HG02884 (cell line): ENCODE data around the gene TMEM242.
A peak's percentile ranks its signal among the peaks of the same experiment; 100 is the strongest.
"Not testable (repeated sequence)": the region's sequence is repeated elsewhere in the genome, so short reads cannot be mapped to it uniquely, and the experiment has no call there.

Experiments
- ATAC-seq: cut with Tn5 transposase; IDR thresholded peaks from one replicate; pipeline ENCODE4 v1.9.1; 2021; ENCODE audit warnings: mild to moderate bottlenecking, moderate library complexity; ENCODE audit not compliant: unreplicated experiment

The TMEM242 gene

GRCh38 chr6:157325069-157325805, 1.9 kb upstream of the TMEM242 start:
- ATAC-seq: no peak

- peak; percentile 6 for ATAC-seq
Observed at GRCh38 chr6:157323966-157324300, 614 bp upstream of the TMEM242 start.

GRCh38 chr6:157322792-157323254, 496 bp downstream of the TMEM242 start:
- ATAC-seq: no peak

- ATAC-seq: no peak
Observed at GRCh38 chr6:157316871-157317814, 6.2 kb downstream of the TMEM242 start.

- ATAC-seq: peak; percentile 78
Observed at GRCh38 chr6:157314705-157315321, 8.5 kb downstream of the TMEM242 start.

GRCh38 chr6:157313531-157314467, 9.5 kb downstream of the TMEM242 start:
- no peak for ATAC-seq

- ATAC-seq: no peak
Observed at GRCh38 chr6:157312757-157313156, 10.6 kb downstream of the TMEM242 start.

- ATAC-seq: not testable (repeated sequence)
Observed at GRCh38 chr6:157310693-157311092, 12.6 kb downstream of the TMEM242 start.

- ATAC-seq: no peak
Observed at GRCh38 chr6:157307661-157308060, 15.7 kb downstream of the TMEM242 start.

GRCh38 chr6:157305670-157306653, 17.4 kb downstream of the TMEM242 start:
- ATAC-seq: no peak

GRCh38 chr6:157304899-157305663, 18.2 kb downstream of the TMEM242 start:
- no peak for ATAC-seq

- ATAC-seq: no peak
Observed at GRCh38 chr6:157302736-157303135, 20.6 kb downstream of the TMEM242 start.

GRCh38 chr6:157300436-157300835, 22.9 kb downstream of the TMEM242 start:
- ATAC-seq: no peak

- ATAC-seq: no peak
Observed at GRCh38 chr6:157300006-157300405, 23.3 kb downstream of the TMEM242 start.

GRCh38 chr6:157298216-157298724, 25.0 kb downstream of the TMEM242 start:
- no peak for ATAC-seq

- no peak for ATAC-seq
Observed at GRCh38 chr6:157294654-157295053, 28.7 kb downstream of the TMEM242 start.

GRCh38 chr6:157293780-157294179, 29.5 kb downstream of the TMEM242 start:
- ATAC-seq: no peak

- no peak for ATAC-seq
Observed at GRCh38 chr6:157292202-157292601, 31.1 kb downstream of the TMEM242 start.
